ENCODE data around the gene PREX1. TPM values are rescaled to one million over a fixed set of nuclear protein-coding genes. Genes with fewer than 3 reads are reported as not detected.

The PREX1 gene
- total RNA-seq, 1 donor from 2014 or later: 78.2 TPM

DNA sequence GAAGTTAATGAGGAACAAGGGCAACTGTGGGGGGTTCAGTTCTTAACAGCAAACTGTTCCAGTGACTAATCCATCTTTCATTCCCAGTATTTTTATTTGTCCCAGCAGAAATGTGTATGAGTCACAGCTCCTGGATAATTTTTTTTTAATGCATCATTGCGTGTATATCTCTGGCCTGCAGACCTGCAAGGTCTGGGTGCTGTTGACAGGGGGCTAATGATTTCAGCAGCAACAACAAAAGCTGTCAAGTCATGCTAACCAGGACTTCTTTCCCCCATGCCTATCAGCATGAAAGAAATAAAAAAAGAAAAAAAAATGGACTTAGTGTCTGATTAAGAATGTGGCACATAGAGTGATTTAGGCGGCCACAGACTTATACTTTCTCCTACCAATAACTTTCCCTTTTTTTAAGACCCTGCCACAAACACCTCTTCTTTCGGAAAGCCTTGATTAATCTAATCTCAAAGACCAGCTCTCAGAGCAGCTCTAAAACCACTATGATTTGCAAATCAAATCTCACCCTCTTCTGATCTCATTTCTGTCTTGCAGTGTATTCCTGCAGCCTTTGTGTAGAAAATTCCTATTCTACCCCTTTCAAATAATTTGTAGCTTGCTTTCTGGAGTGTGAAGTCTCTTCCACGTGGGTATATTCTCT is 14.2 kb upstream of the PREX1 start:
- intact Hi-C loops (cut with DNase I): no loop called here
- TF ChIP-seq, protein P1, sequence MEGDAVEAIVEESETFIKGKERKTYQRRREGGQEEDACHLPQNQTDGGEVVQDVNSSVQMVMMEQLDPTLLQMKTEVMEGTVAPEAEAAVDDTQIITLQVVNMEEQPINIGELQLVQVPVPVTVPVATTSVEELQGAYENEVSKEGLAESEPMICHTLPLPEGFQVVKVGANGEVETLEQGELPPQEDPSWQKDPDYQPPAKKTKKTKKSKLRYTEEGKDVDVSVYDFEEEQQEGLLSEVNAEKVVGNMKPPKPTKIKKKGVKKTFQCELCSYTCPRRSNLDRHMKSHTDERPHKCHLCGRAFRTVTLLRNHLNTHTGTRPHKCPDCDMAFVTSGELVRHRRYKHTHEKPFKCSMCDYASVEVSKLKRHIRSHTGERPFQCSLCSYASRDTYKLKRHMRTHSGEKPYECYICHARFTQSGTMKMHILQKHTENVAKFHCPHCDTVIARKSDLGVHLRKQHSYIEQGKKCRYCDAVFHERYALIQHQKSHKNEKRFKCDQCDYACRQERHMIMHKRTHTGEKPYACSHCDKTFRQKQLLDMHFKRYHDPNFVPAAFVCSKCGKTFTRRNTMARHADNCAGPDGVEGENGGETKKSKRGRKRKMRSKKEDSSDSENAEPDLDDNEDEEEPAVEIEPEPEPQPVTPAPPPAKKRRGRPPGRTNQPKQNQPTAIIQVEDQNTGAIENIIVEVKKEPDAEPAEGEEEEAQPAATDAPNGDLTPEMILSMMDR (IDR thresholded peaks at IDR 0.05): no peak
- Histone ChIP-seq H3K27ac (no peak overlapping the region), H3K9me3 (no peaks in the 10 kb centered on the region), H3K36me3 (no peaks in the 10 kb centered on the region), H3K4me3 (no peak overlapping the region), H3K27me3 (ENCODE audit: low read depth) (peaks cover 3% of the 10 kb centered on the region), H3K4me1 (no peaks in the 10 kb centered on the region)
- ATAC-seq (no peak), DNase-seq (no peak)

DNA sequence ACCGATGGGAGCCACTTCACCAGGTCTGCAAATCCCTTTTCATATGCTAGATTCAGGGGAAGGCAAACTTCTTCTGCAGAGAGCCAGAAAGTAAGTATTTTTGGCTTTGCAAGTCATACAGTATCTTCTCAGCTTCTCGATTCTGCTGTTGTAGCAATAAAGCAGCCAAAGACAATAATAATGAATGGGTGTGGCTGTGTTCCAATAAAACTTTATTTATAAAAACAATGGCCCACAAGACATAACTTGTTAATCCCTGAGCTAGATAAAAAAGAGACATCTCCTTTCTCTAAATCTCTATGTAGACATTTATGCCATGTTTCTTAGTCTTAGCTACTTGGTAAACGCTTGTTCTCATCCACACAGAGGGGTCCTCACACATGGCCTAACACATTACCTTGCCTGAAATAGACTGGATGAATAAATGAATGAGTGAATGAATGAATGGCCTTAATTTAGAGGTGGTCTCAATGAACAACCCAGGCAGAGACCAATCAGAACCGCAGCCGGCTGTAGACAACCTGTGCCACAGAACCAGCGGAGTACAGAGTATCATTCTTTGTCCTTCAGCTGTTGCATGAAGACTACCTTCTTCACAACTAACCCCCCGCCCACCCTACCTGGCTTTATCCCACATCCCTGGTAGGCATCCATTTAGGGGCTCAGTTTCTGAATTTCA is 13.5 kb upstream of the PREX1 start:
- Histone ChIP-seq H3K27ac (no peak overlapping the region), H3K9me3 (no peaks in the 10 kb centered on the region), H3K36me3 (no peaks in the 10 kb centered on the region), H3K4me3 (no peak overlapping the region), H3K4me1 (no peaks in the 10 kb centered on the region), H3K27me3 (ENCODE audit: low read depth) (no peaks in the 10 kb centered on the region)
- no peak for DNase-seq
- TF ChIP-seq, protein P1 (IDR thresholded peaks at IDR 0.05): no peak
- intact Hi-C loops (cut with DNase I): no loop called here
- ATAC-seq: no peak

GRCh38 chr20:48839154-48839917 is 11.5 kb upstream of the PREX1 start:
- H3K9me3 ChIP-seq: no peaks in the 10 kb centered on the region
- ATAC-seq: no peak
- TF ChIP-seq, protein P1 (IDR thresholded peaks at IDR 0.05): no peak

DNA sequence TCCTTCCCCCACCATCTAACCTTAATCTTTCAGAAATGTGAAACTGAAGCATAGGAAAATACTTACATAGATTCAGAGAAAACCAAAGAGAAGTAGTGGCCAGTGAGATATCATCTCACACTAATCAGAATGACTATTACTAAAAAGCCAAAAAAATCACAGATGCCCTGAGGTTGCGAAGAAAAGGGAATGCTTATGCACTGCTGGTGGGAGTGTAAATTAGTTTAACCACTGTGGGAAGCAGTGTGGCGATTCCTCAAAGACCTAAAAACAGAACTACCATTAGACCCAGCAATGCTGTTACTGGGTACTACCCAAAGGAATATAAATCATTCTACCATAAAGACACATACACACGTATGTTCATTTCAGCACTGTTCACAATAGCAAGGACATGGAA is 9.2 kb upstream of the PREX1 start:
- H3K36me3 ChIP-seq: no peaks in the 10 kb centered on the region
- H3K9me3 ChIP-seq: no peaks in the 10 kb centered on the region
- ATAC-seq: no peak
- H3K4me3 ChIP-seq: no peak overlapping the region
- no peak for DNase-seq
- intact Hi-C loops (cut with DNase I): no loop called here
- TF ChIP-seq, protein P1 (IDR thresholded peaks at IDR 0.05): no peak
- H3K4me1 ChIP-seq: peaks cover 13% of the 10 kb centered on the region
- peaks cover 12% of the 10 kb centered on the region for H3K27me3 ChIP-seq (ENCODE audit: low read depth)
- no peak overlapping the region for H3K27ac ChIP-seq

More at GRCh38 chr20:48839154-48839917, 11.5 kb upstream of the PREX1 start:
- H3K4me1 ChIP-seq: no peaks in the 10 kb centered on the region
- no peaks in the 10 kb centered on the region for H3K36me3 ChIP-seq
- no peak for DNase-seq
- H3K4me3 ChIP-seq: no peak overlapping the region
- H3K27me3 ChIP-seq (ENCODE audit: low read depth): peaks cover 10% of the 10 kb centered on the region
- no peak overlapping the region for H3K27ac ChIP-seq
- intact Hi-C loops (cut with DNase I): no loop called here

DNA sequence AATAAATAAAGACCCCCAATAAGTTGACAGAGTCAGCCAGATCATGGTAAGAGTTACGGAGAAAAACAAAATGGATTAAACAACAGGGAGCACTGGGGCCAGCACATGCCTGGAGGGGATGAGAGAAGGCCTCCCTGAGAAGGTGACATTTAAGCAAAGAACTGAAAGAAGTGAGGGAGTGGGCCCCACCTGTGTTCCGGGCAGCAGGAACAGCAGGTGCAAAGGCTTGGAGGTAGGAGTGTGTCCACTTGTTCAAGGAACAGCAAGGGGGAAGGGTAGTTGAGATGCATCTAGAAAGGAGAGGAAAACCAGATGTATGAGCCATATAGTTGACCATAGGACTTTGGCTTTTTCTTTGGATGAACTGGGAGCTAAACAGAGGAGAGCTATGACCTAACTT is 7.6 kb upstream of the PREX1 start:
- ATAC-seq (no peak), DNase-seq (no peak)
- H3K27me3 ChIP-seq (ENCODE audit: low read depth): peaks cover 12% of the 10 kb centered on the region
- intact Hi-C loops (cut with DNase I): no loop called here
- no peak overlapping the region for H3K4me3 ChIP-seq
- TF ChIP-seq, protein P1 (IDR thresholded peaks at IDR 0.05): no peak
- H3K4me1 ChIP-seq: peaks cover 29% of the 10 kb centered on the region
- H3K9me3 ChIP-seq: no peaks in the 10 kb centered on the region
- no peaks in the 10 kb centered on the region for H3K36me3 ChIP-seq
- no peak overlapping the region for H3K27ac ChIP-seq

All from lower lobe of right lung (tissue), 2 donors.